ENCODE data around the gene MED27.

DNA sequence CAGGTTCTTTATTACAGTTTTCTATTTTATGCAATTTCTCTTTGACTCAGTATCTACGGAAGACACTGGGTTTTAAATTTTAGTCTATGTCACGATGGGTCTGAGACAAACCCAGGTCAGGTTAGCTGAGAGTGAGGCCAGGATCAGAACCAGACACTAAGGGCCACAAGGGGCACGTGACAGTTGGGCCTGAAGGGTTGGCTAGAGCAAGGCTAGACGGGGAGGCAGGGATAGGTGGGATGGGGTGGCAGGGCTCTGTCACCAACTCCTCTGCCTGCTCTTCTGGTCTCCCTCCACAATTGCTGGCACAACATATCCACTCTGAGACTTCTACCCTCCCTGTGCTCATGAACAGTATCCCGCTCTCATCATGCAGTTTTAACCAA is 76.4 kb downstream of the MED27 start:
- TF ChIP-seq, protein P1, sequence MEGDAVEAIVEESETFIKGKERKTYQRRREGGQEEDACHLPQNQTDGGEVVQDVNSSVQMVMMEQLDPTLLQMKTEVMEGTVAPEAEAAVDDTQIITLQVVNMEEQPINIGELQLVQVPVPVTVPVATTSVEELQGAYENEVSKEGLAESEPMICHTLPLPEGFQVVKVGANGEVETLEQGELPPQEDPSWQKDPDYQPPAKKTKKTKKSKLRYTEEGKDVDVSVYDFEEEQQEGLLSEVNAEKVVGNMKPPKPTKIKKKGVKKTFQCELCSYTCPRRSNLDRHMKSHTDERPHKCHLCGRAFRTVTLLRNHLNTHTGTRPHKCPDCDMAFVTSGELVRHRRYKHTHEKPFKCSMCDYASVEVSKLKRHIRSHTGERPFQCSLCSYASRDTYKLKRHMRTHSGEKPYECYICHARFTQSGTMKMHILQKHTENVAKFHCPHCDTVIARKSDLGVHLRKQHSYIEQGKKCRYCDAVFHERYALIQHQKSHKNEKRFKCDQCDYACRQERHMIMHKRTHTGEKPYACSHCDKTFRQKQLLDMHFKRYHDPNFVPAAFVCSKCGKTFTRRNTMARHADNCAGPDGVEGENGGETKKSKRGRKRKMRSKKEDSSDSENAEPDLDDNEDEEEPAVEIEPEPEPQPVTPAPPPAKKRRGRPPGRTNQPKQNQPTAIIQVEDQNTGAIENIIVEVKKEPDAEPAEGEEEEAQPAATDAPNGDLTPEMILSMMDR (conservative IDR thresholded peaks at IDR 0.05; ENCODE audit: low read depth, low read length) = no peak
- TF ChIP-seq EZH2 (IDR thresholded peaks at IDR 0.05; ENCODE audit: low read length, unreplicated experiment) = no peak
